Activated CD8-positive, alpha-beta memory T cell treated with anti-CD3 and anti-CD28 coated beads for 36 hours (primary cell): Measurements from ENCODE around the gene IMP4. TPM values are rescaled to one million over a fixed set of nuclear protein-coding genes. Genes with fewer than 3 reads are reported as not detected.

ENCODE experiments used
- CTCF ChIA-PET: fragments of 350-600 bp; sonication (Branson Sonifier 250); formaldehyde crosslinking; loops from one replicate; lab custom pipeline; 2021; ENCODE audit warnings: antibody characterized with exemption; lab: Charles Lee
- POLR2A ChIA-PET: fragments of 350-600 bp; sonication (Branson Sonifier 250); formaldehyde crosslinking; loops from one replicate; lab custom pipeline; 2021; ENCODE audit warnings: antibody characterized with exemption; lab: Charles Lee
- total RNA-seq, 2 experiments: library from RNA; stranded (reverse); gene quantifications; one replicate each; pipeline ENCODE4 v1.2.3, GENCODE V29; 2021

The IMP4 gene
- total RNA-seq, 2 experiments from 2014 or later = 238 to 240 TPM

GRCh38 chr2:130382313-130382917 lies 39.7 kb downstream of the IMP4 start:
- CTCF ChIA-PET = interaction anchor here (1.0 kb wide), 1 partner anchor 26 kb away, joined by 4 read pairs; the partner anchor contains the start of gene PTPN18
- POLR2A ChIA-PET = no interaction called here

- ChIA-PET CTCF (interaction anchor here (1.4 kb wide), 1 partner anchor 13 kb away, joined by 4 read pairs; no protein-coding TSS in a partner anchor), POLR2A (interaction anchor here (0.5 kb wide), 1 partner anchor 14 kb away, joined by 12 read pairs; no protein-coding TSS in a partner anchor)
Observed at GRCh38 chr2:130385709-130386108, 43.0 kb downstream of the IMP4 start.

GRCh38 chr2:130387071-130387400 lies 44.3 kb downstream of the IMP4 start:
- ChIA-PET CTCF (no interaction called here), POLR2A (no interaction called here)

GRCh38 chr2:130387804-130388203 lies 45.1 kb downstream of the IMP4 start:
- ChIA-PET CTCF (no interaction called here), POLR2A (no interaction called here)

GRCh38 chr2:130388221-130388907 lies 45.7 kb downstream of the IMP4 start:
- ChIA-PET CTCF (no interaction called here), POLR2A (no interaction called here)

GRCh38 chr2:130389358-130389757 lies 46.7 kb downstream of the IMP4 start:
- POLR2A ChIA-PET = no interaction called here

GRCh38 chr2:130389783-130390182 lies 47.1 kb downstream of the IMP4 start:
- CTCF ChIA-PET = interaction anchor here (1.1 to 1.7 kb wide), 2 partner anchors 11 to 17 kb away, joined by 3 to 6 read pairs; no protein-coding TSS in a partner anchor
- POLR2A ChIA-PET = no interaction called here

More at GRCh38 chr2:130389358-130389757, 46.7 kb downstream of the IMP4 start:
- CTCF ChIA-PET = interaction anchor here (1.7 kb wide), 1 partner anchor 16 kb away, joined by 6 read pairs; no protein-coding TSS in a partner anchor

- ChIA-PET POLR2A (interaction anchor here (1.5 kb wide), 1 partner anchor 9 kb away, joined by 3 read pairs; no protein-coding TSS in a partner anchor), CTCF (interaction anchor here (1.1 to 1.7 kb wide), 3 partner anchors 12 to 18 kb away, joined by 3 to 6 read pairs (median 3); no protein-coding TSS in a partner anchor)
Observed at GRCh38 chr2:130390460-130391057, 47.9 kb downstream of the IMP4 start.

- POLR2A ChIA-PET = interaction anchor here (1.5 kb wide), 1 partner anchor 10 kb away, joined by 3 read pairs; no protein-coding TSS in a partner anchor
- CTCF ChIA-PET = interaction anchor here (1.2 to 1.7 kb wide), 2 partner anchors 16 to 18 kb away, joined by 3 to 6 read pairs; no protein-coding TSS in a partner anchor
Observed at GRCh38 chr2:130391058-130391871, 48.6 kb downstream of the IMP4 start.

GRCh38 chr2:130391872-130392670 lies 49.4 kb downstream of the IMP4 start:
- CTCF ChIA-PET = no interaction called here
- POLR2A ChIA-PET = interaction anchor here (1.5 kb wide), 1 partner anchor 11 kb away, joined by 3 read pairs; no protein-coding TSS in a partner anchor

GRCh38 chr2:130393318-130393910 lies 50.7 kb downstream of the IMP4 start:
- ChIA-PET CTCF (no interaction called here), POLR2A (no interaction called here)

Other genes starting within 250 kb of the IMP4 start
- not detected for gene POTEF, start 213.7 kb upstream of the IMP4 start, total RNA-seq
- gene CCDC74B, start 197.8 kb upstream of the IMP4 start, total RNA-seq = 1 to 10 TPM in 1 of 2 experiments, under 1 TPM in 1; 0.70 to 1.1 TPM
- 100 to 1,000 TPM; 105 to 107 TPM for gene SMPD4, start 161.3 kb upstream of the IMP4 start, total RNA-seq
- 100 to 1,000 TPM; 326 to 336 TPM for gene MZT2B, start 160.6 kb upstream of the IMP4 start, total RNA-seq
- gene TUBA3E, start 144.5 kb upstream of the IMP4 start, total RNA-seq = not detected
- 10 to 100 TPM; 51.8 to 54.3 TPM for gene PTPN18, start 13.2 kb downstream of the IMP4 start, total RNA-seq
- gene POTEI, start 166.4 kb downstream of the IMP4 start, total RNA-seq = not detected
- not detected for gene CFC1B, start 178.3 kb downstream of the IMP4 start, total RNA-seq